Measurements from ENCODE around the gene LYSMD4.

DNA sequence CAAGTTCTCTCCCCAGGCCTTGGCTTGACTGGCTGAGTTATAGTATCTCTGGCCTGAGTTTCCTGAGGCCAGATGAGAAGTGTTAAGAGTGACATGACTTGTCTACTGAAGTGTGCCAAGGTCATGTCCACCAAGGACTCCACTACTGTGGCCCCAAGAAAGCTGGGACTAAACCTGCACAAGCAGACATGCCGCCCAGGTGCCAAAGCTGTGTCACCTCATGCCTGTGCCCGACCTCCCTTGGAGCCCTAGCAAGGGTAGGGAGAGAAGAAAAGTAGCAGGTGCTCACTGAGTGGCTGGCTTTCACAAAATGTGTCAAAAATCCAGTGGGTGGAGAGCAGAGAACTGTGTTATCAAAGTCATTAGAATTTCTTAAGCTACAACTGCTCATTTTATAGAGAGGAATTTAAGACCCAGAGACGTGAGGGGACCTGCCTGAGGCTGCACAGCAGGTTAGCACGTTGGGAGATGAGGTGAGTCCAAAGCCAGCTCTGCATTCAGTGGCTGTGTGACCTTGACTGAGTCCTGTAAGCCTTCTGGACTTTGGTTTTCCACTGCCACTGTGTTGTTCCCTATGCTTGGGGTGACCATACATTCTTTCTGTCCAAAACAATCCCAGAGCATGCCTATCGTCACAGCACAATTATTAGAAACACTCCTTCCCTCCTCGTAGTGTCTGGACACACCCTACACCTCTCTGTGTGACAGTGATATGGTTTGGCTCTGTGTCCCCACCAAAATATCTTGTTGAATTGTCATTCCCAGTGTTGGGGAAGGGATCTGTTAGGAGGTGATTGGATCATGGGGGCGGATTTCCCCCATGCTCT is 5.0 kb upstream of the LYSMD4 start:
- TF ChIP-seq, protein P1, sequence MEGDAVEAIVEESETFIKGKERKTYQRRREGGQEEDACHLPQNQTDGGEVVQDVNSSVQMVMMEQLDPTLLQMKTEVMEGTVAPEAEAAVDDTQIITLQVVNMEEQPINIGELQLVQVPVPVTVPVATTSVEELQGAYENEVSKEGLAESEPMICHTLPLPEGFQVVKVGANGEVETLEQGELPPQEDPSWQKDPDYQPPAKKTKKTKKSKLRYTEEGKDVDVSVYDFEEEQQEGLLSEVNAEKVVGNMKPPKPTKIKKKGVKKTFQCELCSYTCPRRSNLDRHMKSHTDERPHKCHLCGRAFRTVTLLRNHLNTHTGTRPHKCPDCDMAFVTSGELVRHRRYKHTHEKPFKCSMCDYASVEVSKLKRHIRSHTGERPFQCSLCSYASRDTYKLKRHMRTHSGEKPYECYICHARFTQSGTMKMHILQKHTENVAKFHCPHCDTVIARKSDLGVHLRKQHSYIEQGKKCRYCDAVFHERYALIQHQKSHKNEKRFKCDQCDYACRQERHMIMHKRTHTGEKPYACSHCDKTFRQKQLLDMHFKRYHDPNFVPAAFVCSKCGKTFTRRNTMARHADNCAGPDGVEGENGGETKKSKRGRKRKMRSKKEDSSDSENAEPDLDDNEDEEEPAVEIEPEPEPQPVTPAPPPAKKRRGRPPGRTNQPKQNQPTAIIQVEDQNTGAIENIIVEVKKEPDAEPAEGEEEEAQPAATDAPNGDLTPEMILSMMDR (IDR thresholded peaks at IDR 0.05) = no peak
- TF ChIP-seq POLR2A (IDR thresholded peaks at IDR 0.05) = no peak

All from thyroid gland (tissue), 4 donors.